H1 (cell line): ENCODE results near the gene SYCE1L. TPM values are rescaled to one million over a fixed set of nuclear protein-coding genes. Genes with fewer than 3 reads are reported as not detected.

Source experiments
- CHD7 ChIP-seq: fragments of 300-600 bp; sonication (generic); IDR thresholded peaks from 2 replicates; pipeline ENCODE4 v1.7.1; 2012; ENCODE audit warnings: low read length, moderate library complexity, mild to moderate bottlenecking, inconsistent platforms; ENCODE audit not compliant: insufficient replicate concordance
- HDAC2 ChIP-seq, 2 experiments: fragments of 300-600 bp in 1 of 2; sonication (generic) in 1 of 2; IDR thresholded peaks; 2 replicates each; pipeline ENCODE4 v1.6.1; 2011 to 2012; ENCODE audit warnings: low read depth in 2 of 2, low read length in 2 of 2, mild to moderate bottlenecking in 2 of 2, moderate library complexity in 2 of 2, borderline replicate concordance in 1 of 2, inconsistent platforms in 1 of 2
- KDM4A ChIP-seq: IDR thresholded peaks from one replicate; pipeline ENCODE4 v1.7.1; 2012; ENCODE audit warnings: low read depth, mild to moderate bottlenecking, moderate library complexity, low read length, inconsistent platforms; ENCODE audit not compliant: severe bottlenecking
- MAFK ChIP-seq: IDR thresholded peaks from 2 replicates; pipeline ENCODE4 v1.6.1; 2012; ENCODE audit warnings: low read depth, mild to moderate bottlenecking, improper control_type of control experiment, low read length
- NRF1 ChIP-seq: IDR thresholded peaks from 2 replicates; pipeline ENCODE4 v1.6.1; 2011; ENCODE audit warnings: mild to moderate bottlenecking, low read depth, low read length, improper control_type of control experiment
- POLR2AphosphoS5 ChIP-seq: IDR thresholded peaks from 2 replicates; pipeline ENCODE4 v1.6.1; 2011; ENCODE audit warnings: low read depth, low read length
- RNF2 ChIP-seq: fragments of 200-900, 300-1000 bp; sonication (generic); IDR thresholded peaks from 2 replicates; pipeline ENCODE4 v1.7.1; 2016; ENCODE audit warnings: borderline replicate concordance, low read depth, mild to moderate bottlenecking, antibody characterized with exemption, low read length; ENCODE audit not compliant: poor library complexity, severe bottlenecking; ENCODE audit errors: missing control alignments
- SP2 ChIP-seq: IDR thresholded peaks from 2 replicates; pipeline ENCODE4 v1.6.1; 2012; ENCODE audit warnings: mild to moderate bottlenecking, low read length, inconsistent platforms
- TAF7 ChIP-seq: optimal IDR thresholded peaks from 2 replicates; pipeline ENCODE3; 2011; ENCODE audit warnings: low read depth, mild to moderate bottlenecking, inconsistent platforms, low read length, moderate library complexity, borderline replicate concordance
- YY1 ChIP-seq: IDR thresholded peaks from 2 replicates; pipeline ENCODE4 v1.6.1; 2011; ENCODE audit warnings: low read depth, mild to moderate bottlenecking, low read length
- ZNF274 ChIP-seq: IDR thresholded peaks from 2 replicates; pipeline ENCODE4 v1.7.0; 2012; ENCODE audit warnings: low read length, borderline replicate concordance; ENCODE audit errors: extremely low read depth
- polyA plus RNA-seq, 7 experiments: library from polyadenylated mRNA; depleted of rRNA in 3 of 7; stranded (reverse) in 5 of 7; unstranded in 2 of 7; fragments of >200 nt in 5 of 7; fragments of 200-250 nt in 2 of 7; gene quantifications; 1 replicate in 5 of 7; 2 replicates in 1 of 7; 4 replicates in 1 of 7; pipeline versions ENCODE4 v1.2.1 to v1.2.3, GENCODE V29; 2011 to 2013; ENCODE audit warnings: missing spikeins in 2 of 7, mixed read lengths in 2 of 7
- total RNA-seq: library from RNA; stranded (reverse); fragmentation: NEBNext Ultra II Directional; extraction: Animal tissue kit (Norgen Biotek cat#: 25700); gene quantifications from 2 replicates; pipeline ENCODE4 v1.2.1, GENCODE V29; 2021

The SYCE1L gene
- total and polyA plus RNA-seq, 2 of the 8 experiments (the other 6 are each of a cell fraction or from before 2014, with no cell fraction given), result 5.8 to 6.8 TPM

GRCh38 chr16:77220427-77220826, 21.2 kb downstream of the SYCE1L start (continued):
- no peak for TF ChIP-seq CHD7
- no peak for TF ChIP-seq HDAC2 (IDR thresholded peaks at IDR 0.05; ENCODE audit: borderline replicate concordance in 1 of 2, low read depth in 2 of 2, low read length in 2 of 2)
- TF ChIP-seq POLR2AphosphoS5, result no peak
- TF ChIP-seq YY1, result no peak
- TF ChIP-seq ZNF274, result no peak
- TF ChIP-seq SP2, result no peak
- TF ChIP-seq KDM4A, result no peak
- TF ChIP-seq NRF1, result no peak
- TF ChIP-seq TAF7, result no peak
- no peak for TF ChIP-seq RNF2
- no peak for TF ChIP-seq MAFK
